ENCODE data around the gene TMEM151A. TPM values are rescaled to one million over a fixed set of nuclear protein-coding genes. Genes with fewer than 3 reads are reported as not detected.

The TMEM151A gene
- total RNA-seq, 1 donor from 2014 or later: 19.2 TPM

DNA sequence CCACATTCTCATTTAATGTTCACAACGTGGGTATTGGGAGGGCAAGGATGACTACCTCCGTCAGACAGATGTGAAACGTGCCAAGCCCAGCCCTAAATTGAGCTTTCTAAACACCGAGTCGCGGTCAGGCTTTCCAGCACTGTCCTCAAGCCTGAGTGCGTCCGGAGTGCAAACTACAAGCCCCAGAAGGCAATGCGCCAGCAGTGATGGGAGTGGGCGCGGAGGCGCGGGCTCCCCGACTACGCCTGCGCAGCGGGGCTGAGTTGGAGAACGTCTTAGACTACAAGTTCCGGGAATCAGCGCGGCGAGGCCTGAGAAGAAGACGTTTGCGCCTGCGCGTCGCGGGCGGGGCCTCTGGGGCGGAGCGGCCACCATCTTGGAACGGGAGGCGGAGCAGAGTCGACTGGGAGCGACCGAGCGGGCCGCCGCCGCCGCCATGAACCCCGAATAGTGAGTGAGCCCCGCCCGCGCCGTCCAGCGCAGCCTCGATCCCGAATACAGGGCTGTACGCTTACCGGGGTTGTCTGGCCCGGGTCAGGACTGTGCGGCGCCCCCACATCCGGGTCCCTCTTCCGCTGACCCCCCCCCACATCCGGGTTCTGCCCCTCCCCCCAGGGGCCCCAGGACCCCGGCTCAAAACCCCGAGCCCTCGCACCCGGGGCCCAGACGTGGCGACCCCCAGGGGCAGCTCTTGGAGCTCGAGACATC lies 23.3 kb upstream of the TMEM151A start, which contains the start of gene RAB1B:
RAB1B (plus strand) TSS at position 396 of the 708 bp plus-strand sequence; CDS start at position 437, 41 bp downstream.
- TF ChIP-seq, protein P1, sequence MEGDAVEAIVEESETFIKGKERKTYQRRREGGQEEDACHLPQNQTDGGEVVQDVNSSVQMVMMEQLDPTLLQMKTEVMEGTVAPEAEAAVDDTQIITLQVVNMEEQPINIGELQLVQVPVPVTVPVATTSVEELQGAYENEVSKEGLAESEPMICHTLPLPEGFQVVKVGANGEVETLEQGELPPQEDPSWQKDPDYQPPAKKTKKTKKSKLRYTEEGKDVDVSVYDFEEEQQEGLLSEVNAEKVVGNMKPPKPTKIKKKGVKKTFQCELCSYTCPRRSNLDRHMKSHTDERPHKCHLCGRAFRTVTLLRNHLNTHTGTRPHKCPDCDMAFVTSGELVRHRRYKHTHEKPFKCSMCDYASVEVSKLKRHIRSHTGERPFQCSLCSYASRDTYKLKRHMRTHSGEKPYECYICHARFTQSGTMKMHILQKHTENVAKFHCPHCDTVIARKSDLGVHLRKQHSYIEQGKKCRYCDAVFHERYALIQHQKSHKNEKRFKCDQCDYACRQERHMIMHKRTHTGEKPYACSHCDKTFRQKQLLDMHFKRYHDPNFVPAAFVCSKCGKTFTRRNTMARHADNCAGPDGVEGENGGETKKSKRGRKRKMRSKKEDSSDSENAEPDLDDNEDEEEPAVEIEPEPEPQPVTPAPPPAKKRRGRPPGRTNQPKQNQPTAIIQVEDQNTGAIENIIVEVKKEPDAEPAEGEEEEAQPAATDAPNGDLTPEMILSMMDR (IDR thresholded peaks at IDR 0.05; ENCODE audit: partially characterized antibody, unreplicated experiment): no peak
- H3K27ac Mint-ChIP-seq (ENCODE audit: unreplicated experiment): peak within 1 kb of the TSS; percentile 93
- peak within 1 kb of the TSS; percentile 98 for H3K4me3 Mint-ChIP-seq (ENCODE audit: unreplicated experiment)
- peak; percentile 100 for DNase-seq
- peaks cover 17% of the 10 kb centered on the region for H3K27me3 Mint-ChIP-seq (ENCODE audit: unreplicated experiment)
- peaks cover 1% of the 10 kb centered on the region for H3K36me3 Mint-ChIP-seq (ENCODE audit: unreplicated experiment)
- peaks cover 14% of the 10 kb centered on the region for H3K9me3 Mint-ChIP-seq (ENCODE audit: unreplicated experiment)
- H3K4me1 Mint-ChIP-seq (ENCODE audit: low read depth, unreplicated experiment): peaks cover 4% of the 10 kb centered on the region

GRCh38 chr11:66268952-66269905 lies 22.5 kb upstream of the TMEM151A start:
- H3K36me3 Mint-ChIP-seq (ENCODE audit: unreplicated experiment): peaks cover 4% of the 10 kb centered on the region
- TF ChIP-seq, protein P1 (IDR thresholded peaks at IDR 0.05; ENCODE audit: partially characterized antibody, unreplicated experiment): no peak
- H3K27me3 Mint-ChIP-seq (ENCODE audit: unreplicated experiment): peaks cover 19% of the 10 kb centered on the region
- peaks cover 15% of the 10 kb centered on the region for H3K9me3 Mint-ChIP-seq (ENCODE audit: unreplicated experiment)
- DNase-seq: peak; percentile 32
- H3K27ac Mint-ChIP-seq (ENCODE audit: unreplicated experiment): peak overlapping the region; percentile 83
- peak overlapping the region; percentile 98 for H3K4me3 Mint-ChIP-seq (ENCODE audit: unreplicated experiment)
- H3K4me1 Mint-ChIP-seq (ENCODE audit: low read depth, unreplicated experiment): peaks cover 4% of the 10 kb centered on the region

GRCh38 chr11:66271816-66272215 lies 19.9 kb upstream of the TMEM151A start:
- peaks cover 4% of the 10 kb centered on the region for H3K36me3 Mint-ChIP-seq (ENCODE audit: unreplicated experiment)
- no peak for DNase-seq
- no peak overlapping the region for H3K27ac Mint-ChIP-seq (ENCODE audit: unreplicated experiment)
- H3K9me3 Mint-ChIP-seq (ENCODE audit: unreplicated experiment): peaks cover 14% of the 10 kb centered on the region
- no peak overlapping the region for H3K4me3 Mint-ChIP-seq (ENCODE audit: unreplicated experiment)
- peaks cover 4% of the 10 kb centered on the region for H3K4me1 Mint-ChIP-seq (ENCODE audit: low read depth, unreplicated experiment)
- peaks cover 19% of the 10 kb centered on the region for H3K27me3 Mint-ChIP-seq (ENCODE audit: unreplicated experiment)
- TF ChIP-seq, protein P1 (IDR thresholded peaks at IDR 0.05; ENCODE audit: partially characterized antibody, unreplicated experiment): no peak

DNA sequence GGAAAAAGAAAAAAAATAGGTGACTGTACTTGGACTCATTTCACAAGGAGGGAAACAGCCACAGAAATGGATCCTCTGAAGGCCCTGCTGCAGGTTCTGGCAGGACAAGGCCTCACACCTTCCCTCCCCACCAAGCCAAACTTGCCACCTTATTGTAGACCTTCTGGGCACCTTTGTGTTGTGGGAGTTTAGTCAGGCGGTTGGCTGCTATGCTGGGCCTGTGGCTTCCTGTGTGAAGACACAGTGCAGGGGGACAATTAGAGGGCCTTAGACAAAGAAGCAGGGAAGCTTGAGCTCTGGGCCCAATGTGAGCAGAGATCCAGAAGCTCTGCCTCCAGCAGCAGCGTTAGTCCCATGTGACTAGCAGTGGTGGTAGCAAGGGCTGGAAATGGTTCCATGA lies 19.1 kb upstream of the TMEM151A start:
- TF ChIP-seq, protein P1 (IDR thresholded peaks at IDR 0.05; ENCODE audit: partially characterized antibody, unreplicated experiment): no peak
- H3K36me3 Mint-ChIP-seq (ENCODE audit: unreplicated experiment): peaks cover 4% of the 10 kb centered on the region
- no peak for DNase-seq
- no peak overlapping the region for H3K4me3 Mint-ChIP-seq (ENCODE audit: unreplicated experiment)
- H3K4me1 Mint-ChIP-seq (ENCODE audit: low read depth, unreplicated experiment): no peaks in the 10 kb centered on the region
- H3K27ac Mint-ChIP-seq (ENCODE audit: unreplicated experiment): no peak overlapping the region
- peaks cover 14% of the 10 kb centered on the region for H3K9me3 Mint-ChIP-seq (ENCODE audit: unreplicated experiment)
- peaks cover 22% of the 10 kb centered on the region for H3K27me3 Mint-ChIP-seq (ENCODE audit: unreplicated experiment)

Measured in glutamatergic neuron (in vitro differentiated cells).